GM19351 (cell line): ENCODE measurements around the gene KCNQ2.

ENCODE experiments used
- ATAC-seq: cut with Tn5 transposase; IDR thresholded peaks from one replicate; pipeline ENCODE4 v1.9.1; 2021; ENCODE audit warnings: mild to moderate bottlenecking, moderate library complexity; ENCODE audit not compliant: unreplicated experiment

The KCNQ2 gene

DNA sequence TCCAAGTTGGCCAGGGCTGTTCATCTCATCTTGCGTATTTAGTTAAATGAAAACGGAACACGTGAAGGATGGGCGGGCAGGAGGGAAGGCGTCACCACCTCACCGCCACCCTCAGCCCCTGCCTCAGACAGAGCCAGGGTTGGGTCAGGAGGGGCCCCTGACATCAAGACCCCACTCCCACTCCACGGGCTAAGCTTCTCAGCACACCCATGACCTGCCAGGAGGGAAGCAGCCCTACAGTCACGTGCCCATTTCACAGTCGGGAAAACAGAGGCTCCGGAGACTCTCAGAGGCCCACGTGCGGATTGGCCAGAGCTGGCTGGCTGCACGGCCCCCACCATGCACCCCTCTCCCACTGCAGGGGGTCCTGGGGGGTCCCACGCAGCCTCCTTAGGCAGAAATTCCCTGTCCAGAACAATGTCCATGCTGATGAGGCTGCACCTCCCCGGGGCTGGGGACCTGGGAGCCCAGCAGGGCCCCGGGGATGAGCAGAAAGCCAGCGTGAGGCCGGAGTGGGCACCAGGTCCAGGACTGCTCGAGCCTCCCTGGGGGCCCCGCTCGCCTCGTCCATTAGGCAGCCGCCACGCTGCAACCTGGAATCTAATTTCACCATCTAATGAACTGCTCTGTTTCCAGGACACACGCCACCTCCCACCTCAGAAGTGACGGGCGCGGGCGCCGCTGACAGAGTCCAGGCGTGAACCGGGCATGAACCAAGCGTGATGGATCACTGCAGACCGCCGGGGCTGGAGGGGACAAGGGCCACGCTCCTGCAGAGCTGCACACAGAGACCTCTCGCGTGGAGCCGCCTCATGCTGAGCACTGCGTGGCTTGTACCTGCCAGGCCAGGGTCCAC, 15.8 kb downstream of the KCNQ2 start:
- no peak for ATAC-seq

DNA sequence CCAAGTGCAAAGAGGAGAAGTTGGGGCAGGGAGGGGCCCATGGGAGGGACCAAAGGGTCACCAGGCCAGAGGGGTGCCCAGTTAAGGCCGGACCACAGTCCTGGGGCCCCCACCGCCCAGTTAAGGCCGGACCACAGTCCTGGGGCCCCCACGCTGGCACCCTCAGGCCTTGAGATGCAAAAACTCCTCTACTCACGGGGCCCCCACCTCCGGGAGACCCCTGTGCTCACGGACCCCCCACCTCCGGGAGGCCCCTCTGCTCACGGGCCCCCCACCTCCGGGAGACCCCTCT, 16.9 kb downstream of the KCNQ2 start:
- ATAC-seq: no peak

DNA sequence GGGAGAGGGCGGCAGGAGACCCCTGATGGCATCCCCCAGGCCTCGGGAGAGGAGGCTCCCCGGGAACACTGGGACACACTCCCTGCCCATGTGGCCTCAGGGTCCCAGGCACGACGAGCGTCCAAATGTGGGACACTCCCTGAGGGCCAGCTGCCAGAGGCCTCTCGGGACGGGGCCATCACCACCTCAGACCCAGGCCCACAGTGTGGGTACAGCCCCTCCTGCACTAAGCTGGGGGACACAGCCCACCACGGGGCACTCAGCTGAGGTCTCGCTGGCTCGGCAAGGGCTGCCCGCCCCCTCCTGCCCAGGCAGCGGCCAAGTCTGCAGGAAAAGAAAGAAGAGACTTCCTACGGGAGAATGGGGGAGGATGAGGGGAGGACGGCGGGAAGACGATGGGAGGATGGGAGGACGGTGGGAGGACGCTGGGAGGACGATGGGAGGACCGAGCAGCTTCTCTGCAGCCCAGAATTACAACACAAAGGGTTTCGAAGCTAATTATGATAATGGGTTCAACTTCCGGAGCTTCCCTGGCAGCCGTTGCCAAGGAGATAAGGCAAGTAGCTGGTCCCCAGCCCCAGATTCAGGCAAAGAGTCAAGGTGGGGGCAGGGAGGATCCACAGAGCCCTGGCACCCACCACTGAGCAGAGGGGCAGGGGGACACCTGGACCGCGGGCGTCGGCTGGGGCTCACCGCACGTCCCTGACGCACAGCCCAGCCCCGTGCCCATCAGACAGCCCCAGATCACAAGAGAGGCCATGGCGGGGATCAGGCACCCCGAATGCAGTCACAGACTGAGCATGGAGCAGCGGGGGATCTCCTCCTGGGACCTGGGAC, 17.5 kb downstream of the KCNQ2 start:
- no peak for ATAC-seq

- no peak for ATAC-seq
Observed at GRCh38 chr20:63452821-63453523, 19.5 kb downstream of the KCNQ2 start.

- ATAC-seq: no peak
Observed at GRCh38 chr20:63452341-63452740, 20.1 kb downstream of the KCNQ2 start.

DNA sequence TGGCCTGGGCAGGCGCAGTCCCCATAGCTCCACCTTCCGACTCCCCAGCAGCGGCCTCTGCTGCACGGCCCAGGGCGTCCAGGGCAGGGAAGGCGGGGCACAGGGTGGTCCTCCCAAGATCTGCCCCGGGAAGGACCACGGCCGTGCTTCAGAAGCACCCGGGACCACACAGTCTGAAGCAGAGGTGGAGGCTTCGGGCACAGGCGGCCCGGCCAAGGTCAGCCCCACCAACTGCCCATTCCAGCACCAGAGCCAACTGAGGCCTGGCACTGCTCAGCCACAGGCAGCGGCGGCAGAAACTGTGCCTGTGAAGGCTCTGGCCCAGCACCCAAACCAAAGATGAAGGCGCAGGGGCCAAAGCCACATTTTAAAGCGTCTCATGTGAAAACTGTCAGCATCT, 20.6 kb downstream of the KCNQ2 start:
- no peak for ATAC-seq

GRCh38 chr20:63449796-63450730, 22.4 kb downstream of the KCNQ2 start:
- no peak for ATAC-seq

- ATAC-seq: no peak
Observed at GRCh38 chr20:63449025-63449424, 23.4 kb downstream of the KCNQ2 start.

DNA sequence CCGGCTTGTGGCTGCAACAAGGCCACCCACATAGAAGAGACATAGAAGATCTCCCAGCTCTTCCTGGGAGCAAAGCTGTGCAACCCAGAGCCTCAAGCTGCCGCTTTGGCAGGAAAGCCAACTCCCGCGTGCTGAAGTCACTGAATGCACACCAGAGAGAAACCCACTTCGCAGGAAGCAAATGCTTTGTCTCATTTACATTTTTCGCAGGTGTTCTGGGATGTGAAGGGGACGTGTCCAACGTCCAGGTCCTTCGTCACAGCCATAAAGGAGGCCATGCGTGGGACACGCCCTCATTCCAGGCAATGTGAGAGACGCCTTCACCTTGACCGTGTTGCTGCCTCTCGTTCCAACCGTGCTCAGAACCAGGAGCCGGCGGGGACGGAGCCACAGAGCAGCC, 24.4 kb downstream of the KCNQ2 start:
- no peak for ATAC-seq

GRCh38 chr20:63447320-63447719, 25.1 kb downstream of the KCNQ2 start:
- ATAC-seq: no peak

GRCh38 chr20:63446216-63447024, 26.0 kb downstream of the KCNQ2 start:
- no peak for ATAC-seq

- ATAC-seq: no peak
Observed at GRCh38 chr20:63445075-63445734, 27.2 kb downstream of the KCNQ2 start.

- no peak for ATAC-seq
Observed at GRCh38 chr20:63444548-63444947, 27.9 kb downstream of the KCNQ2 start.

GRCh38 chr20:63443606-63444395, 28.7 kb downstream of the KCNQ2 start:
- no peak for ATAC-seq

DNA sequence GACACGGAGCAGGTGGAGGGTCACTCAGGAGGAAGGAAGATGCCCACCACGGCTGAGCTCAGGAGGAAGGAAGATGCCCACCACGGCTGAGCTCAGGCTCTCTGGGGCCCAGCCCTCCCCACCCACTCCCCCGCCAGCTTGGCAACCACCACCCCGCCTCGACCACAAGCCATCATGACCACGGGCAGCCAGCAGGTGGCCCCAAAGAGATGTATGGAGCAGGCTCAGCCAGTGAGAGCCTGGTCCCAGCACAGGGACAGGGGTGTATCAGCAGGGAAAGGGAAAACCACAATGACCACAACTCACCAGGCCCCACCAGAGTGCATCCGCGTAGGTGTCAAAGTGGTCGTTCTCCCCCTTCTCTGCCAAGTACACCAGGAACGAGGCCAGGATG, 30.4 kb downstream of the KCNQ2 start:
- no peak for ATAC-seq

- ATAC-seq: no peak
Observed at GRCh38 chr20:63441136-63442099, 31.0 kb downstream of the KCNQ2 start.

GRCh38 chr20:63440366-63440955, 32.0 kb downstream of the KCNQ2 start:
- no peak for ATAC-seq
